GM06990 (cell line): ENCODE results near the gene ARMC12.

Experiments
- DNase-seq: peaks from one replicate; pipeline ENCODE4 v3.0.0-alpha.2; 2011; ENCODE audit not compliant: insufficient read length; ENCODE audit errors: extremely low read depth
- H3K27me3 ChIP-seq: replicated peaks from 2 replicates; pipeline ENCODE4 v1.6.0; 2011; ENCODE audit warnings: low read length; ENCODE audit not compliant: control insufficient read depth, insufficient read depth
- H3K36me3 ChIP-seq: 2 replicates; pipeline ENCODE4 v1.5.1; 2011; ENCODE audit warnings: low read length; ENCODE audit not compliant: control insufficient read depth, insufficient read depth
- H3K4me3 ChIP-seq: replicated peaks from 2 replicates; pipeline ENCODE4 v1.5.1; 2011; ENCODE audit warnings: low read depth, mild to moderate bottlenecking, control low read depth, low read length
- TF ChIP-seq, protein P1 (sequence below): IDR thresholded peaks from 2 replicates; pipeline ENCODE4 v1.5.1; 2011; ENCODE audit warnings: low read length, control low read depth, mild to moderate bottlenecking, inconsistent platforms; ENCODE audit not compliant: insufficient read depth, poor library complexity, severe bottlenecking

ARMC12 gene

DNA sequence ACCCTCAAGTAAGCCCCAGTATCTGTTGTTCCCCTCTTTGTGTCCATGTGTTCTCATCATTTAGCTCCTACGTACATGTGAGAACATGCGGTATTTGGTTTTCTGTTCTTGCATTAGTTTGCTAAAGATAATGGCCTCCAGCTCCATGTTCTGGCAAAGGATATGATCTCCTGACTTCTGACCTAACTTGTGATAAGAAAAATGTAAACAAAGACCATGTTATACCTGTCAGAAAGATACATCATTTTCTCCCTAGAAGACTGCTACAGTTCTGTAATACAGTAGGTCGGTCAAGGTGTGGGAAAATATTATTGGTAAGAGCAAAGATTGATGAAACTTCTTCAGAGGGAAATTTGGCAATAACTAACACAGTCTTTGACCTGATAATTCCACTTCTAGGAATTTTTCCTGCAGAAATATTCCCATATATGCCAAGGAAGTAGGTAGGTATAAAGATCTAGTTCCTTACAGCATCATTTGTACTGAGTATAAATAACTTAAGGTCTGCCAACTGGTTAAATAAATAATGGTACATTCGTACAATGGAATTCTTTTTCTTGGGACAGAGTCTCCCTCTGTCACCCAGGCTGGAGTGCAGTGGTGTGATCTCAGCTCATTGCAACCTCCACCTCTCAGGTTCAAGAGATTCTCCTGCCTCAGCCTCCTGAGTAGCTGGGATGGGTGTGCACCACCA lies 29.0 kb upstream of the ARMC12 start:
- no peaks in the 10 kb centered on the region for H3K36me3 ChIP-seq

DNA sequence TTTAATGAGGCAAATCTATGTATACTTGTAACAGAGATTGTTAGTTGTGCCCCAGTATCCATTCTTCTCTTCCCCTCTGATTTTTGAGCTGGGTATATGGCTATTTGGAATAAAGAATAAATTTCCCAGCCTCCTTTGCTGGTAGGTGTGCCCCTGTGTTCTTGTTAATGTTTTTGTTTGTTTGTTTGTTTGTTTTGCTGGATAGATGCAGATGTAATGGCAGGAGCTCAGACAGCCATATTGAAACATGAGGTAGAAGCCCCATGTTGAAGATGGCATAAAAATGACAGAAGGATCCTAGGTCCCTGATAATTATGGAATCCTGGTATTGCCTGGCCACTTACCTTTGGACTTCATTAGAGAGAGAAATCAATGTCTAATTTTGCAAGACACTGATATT lies 28.2 kb upstream of the ARMC12 start:
- TF ChIP-seq, protein P1, sequence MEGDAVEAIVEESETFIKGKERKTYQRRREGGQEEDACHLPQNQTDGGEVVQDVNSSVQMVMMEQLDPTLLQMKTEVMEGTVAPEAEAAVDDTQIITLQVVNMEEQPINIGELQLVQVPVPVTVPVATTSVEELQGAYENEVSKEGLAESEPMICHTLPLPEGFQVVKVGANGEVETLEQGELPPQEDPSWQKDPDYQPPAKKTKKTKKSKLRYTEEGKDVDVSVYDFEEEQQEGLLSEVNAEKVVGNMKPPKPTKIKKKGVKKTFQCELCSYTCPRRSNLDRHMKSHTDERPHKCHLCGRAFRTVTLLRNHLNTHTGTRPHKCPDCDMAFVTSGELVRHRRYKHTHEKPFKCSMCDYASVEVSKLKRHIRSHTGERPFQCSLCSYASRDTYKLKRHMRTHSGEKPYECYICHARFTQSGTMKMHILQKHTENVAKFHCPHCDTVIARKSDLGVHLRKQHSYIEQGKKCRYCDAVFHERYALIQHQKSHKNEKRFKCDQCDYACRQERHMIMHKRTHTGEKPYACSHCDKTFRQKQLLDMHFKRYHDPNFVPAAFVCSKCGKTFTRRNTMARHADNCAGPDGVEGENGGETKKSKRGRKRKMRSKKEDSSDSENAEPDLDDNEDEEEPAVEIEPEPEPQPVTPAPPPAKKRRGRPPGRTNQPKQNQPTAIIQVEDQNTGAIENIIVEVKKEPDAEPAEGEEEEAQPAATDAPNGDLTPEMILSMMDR: no peak
- Histone ChIP-seq H3K27me3 (no peaks in the 10 kb centered on the region), H3K36me3 (no peaks in the 10 kb centered on the region), H3K4me3 (no peak overlapping the region)
- no peak for DNase-seq

More for the DNA sequence above, 29.0 kb upstream of the ARMC12 start:
- TF ChIP-seq, protein P1: no peak
- DNase-seq: no peak
- H3K4me3 ChIP-seq: no peak overlapping the region
- no peaks in the 10 kb centered on the region for H3K27me3 ChIP-seq

DNA sequence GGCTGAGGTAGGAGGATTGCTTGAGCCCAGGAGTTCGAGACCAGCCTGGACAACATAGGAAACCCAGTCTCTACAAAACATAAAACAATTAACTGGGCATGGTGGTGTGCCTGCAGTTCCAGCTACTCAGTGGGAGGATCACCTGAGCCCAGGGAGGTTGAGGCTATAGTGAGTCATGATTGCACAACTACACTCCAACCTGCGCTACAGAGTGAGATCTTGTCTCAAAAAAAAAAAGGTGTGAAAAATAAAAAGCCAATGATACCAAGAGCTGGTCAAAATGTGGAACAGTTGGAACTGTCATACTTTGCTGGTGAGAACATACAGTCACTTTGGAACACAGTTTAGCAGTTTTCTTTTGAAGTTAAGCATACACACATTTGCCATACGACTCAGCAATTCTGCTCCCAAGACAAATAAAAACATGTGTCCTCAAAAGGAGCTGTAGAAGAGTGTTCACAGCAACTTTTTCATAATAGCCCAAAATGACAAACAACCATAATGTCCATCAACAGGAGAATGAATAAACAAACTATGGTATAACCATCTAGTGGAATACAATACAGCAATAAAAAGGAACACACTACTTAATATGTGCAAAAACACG lies 26.5 kb upstream of the ARMC12 start:
- TF ChIP-seq, protein P1: no peak
- Histone ChIP-seq H3K36me3 (no peaks in the 10 kb centered on the region), H3K27me3 (no peaks in the 10 kb centered on the region), H3K4me3 (no peak overlapping the region)
- no peak for DNase-seq

DNA sequence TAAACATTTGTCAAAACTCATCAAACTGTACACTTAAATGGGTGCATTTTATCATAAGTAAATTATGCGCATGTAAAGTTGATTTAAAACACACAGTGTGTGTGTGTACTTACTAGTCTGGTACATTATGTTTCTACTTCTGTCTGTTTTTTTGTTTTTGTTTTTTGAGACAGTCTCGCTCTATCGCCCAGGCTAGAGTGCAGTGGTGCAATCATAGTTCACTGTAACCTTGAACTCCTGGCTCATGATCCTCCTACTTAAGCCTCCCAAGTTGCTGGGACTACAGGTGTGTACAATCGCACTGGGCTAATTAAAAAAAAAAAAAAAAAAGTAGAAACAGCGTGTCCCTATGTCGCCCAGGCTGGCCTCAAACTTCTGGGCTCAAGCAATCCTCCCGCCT lies 25.1 kb upstream of the ARMC12 start:
- Histone ChIP-seq H3K4me3 (no peak overlapping the region), H3K27me3 (no peaks in the 10 kb centered on the region), H3K36me3 (no peaks in the 10 kb centered on the region)
- TF ChIP-seq, protein P1: no peak
- no peak for DNase-seq

DNA sequence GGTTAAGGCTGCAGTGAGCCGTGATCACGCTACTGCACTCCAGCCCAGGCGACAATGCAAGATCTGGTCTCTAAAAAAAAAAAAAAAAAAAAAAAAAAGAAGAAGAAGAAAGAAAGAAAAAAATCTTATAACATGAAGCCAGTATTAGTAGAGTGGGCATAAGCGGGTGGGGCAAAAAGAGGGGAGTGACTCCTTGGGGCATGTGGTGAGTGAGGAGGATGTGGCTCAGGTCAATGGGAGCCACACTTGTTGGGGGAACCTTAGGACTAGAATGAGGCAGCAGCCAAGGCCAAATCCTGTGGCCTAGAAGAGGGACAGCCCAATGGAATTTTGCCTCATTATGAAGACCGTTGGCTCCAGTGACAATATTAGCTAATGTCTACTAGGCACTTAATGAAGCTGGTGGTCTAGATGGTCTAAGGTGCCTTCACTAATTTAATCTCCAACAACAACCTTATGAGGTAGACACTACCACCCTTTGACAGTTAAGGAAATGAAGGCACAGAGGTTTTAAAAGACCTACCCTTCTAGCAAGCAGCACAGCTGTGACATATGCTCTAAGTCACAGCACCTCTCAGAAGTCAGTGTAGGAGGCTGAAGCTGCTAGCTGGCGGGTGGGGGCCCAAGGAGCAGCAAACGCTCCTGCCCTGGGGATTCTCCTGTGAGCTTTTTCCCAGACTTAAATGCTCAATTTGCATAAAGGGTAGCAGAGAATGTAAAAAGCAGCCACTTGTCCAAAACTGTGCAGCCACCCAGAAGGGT lies 23.6 kb upstream of the ARMC12 start:
- DNase-seq: no peak
- Histone ChIP-seq H3K36me3 (no peaks in the 10 kb centered on the region), H3K4me3 (no peak overlapping the region), H3K27me3 (no peaks in the 10 kb centered on the region)
- TF ChIP-seq, protein P1: no peak
